GM12874 (cell line): ENCODE measurements around the gene PRDM16.

Experiments used
- TF ChIP-seq, protein P1 (sequence below): IDR thresholded peaks from 2 replicates; pipeline ENCODE4 v1.5.1; 2011; ENCODE audit warnings: low read depth, mild to moderate bottlenecking, control low read depth, low read length, moderate library complexity; ENCODE audit not compliant: insufficient read depth

Gene PRDM16

DNA sequence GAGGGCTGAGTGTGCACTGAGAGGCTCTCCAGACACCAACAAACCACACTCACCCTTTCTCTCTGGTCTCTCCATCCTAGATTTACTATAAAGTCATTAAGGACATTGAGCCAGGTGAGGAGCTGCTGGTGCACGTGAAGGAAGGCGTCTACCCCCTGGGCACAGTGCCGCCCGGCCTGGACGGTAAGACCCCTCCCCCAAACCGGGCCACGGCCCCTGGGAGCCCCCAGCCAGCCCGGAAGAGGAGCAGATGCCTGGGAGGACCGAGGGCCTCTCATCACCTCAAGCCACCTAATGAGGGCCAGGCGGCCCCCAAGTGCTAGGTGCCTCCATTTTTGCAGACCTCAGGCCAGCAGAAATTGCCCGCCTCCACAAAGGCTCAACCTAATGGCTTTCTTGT lies 327.4 kb downstream of the PRDM16 start:
- TF ChIP-seq, protein P1, sequence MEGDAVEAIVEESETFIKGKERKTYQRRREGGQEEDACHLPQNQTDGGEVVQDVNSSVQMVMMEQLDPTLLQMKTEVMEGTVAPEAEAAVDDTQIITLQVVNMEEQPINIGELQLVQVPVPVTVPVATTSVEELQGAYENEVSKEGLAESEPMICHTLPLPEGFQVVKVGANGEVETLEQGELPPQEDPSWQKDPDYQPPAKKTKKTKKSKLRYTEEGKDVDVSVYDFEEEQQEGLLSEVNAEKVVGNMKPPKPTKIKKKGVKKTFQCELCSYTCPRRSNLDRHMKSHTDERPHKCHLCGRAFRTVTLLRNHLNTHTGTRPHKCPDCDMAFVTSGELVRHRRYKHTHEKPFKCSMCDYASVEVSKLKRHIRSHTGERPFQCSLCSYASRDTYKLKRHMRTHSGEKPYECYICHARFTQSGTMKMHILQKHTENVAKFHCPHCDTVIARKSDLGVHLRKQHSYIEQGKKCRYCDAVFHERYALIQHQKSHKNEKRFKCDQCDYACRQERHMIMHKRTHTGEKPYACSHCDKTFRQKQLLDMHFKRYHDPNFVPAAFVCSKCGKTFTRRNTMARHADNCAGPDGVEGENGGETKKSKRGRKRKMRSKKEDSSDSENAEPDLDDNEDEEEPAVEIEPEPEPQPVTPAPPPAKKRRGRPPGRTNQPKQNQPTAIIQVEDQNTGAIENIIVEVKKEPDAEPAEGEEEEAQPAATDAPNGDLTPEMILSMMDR, result no peak

DNA sequence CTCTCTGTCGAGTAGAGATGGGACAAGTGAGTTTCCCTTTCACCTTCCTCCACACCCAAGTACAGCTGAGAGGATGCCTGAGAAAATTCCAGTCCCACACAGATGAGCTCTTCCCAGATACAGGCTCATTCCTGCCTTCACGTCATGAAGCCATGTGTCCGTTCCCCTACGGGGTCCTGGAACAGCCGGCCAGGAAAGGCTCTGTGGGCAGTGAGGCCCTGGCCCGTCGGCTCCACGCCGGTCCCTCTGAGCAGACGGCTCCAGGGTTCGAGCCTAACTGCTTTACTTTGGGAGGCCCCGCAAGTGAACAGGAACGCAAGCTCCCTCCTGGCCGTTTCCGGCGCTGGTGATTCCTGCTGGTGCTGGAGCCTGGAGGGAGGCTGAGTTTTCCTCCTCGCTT lies 328.3 kb downstream of the PRDM16 start:
- TF ChIP-seq, protein P1, result no peak

DNA sequence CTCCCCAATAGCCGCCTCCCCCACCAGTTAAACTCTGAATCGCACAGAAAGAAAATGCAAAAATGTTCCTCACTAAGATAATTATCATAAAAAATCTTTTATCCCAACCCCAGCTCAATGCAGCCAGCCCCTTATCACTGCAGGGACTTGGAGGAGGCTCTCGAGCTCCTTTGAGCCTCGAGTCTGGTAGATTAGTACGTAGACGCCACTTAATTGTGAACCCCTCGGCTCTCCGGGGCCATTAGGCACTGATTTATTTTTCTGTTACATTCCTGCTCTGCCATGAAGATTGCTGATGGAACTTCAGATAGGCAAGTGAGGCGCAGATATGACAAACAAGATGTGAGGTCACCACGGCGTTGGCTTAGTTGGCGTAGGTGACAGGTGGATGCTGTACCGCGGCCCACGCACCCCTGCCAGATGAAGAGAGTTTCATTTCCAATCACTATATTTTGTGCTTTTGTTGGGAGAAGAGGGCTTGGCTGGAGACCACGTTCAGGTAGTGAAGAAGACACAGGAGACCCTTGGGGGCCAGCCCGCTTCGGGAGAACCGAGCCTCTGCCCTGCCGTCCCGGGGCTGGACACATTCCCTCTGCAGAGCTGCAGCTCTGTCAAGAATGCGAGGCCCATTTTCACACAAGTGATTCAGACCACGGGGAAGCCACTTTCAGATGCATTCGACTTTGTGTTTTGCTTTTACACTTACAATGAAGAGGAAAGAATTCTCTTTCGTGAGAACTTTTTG lies 329.6 kb downstream of the PRDM16 start:
- TF ChIP-seq, protein P1, result no peak

DNA sequence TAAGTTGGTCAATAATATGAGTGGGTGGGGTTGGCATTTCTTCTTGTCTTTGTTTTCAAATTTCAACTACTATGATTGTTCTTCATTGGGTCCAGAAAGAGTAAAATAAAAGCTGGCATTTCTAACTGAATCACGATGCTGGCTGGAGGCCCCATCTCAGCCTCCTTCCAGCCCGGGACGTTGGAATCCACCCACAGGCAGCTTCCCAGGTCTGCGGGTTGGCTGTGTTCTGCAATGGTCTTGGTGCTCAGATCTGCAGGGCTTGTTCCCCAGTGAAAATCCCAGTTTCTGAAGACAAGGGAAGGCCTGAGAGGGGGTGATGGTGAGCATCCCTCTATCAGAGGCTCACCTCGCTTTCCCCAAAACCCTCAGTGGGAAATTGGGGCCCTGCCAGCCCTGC lies 330.7 kb downstream of the PRDM16 start:
- TF ChIP-seq, protein P1, result no peak

DNA sequence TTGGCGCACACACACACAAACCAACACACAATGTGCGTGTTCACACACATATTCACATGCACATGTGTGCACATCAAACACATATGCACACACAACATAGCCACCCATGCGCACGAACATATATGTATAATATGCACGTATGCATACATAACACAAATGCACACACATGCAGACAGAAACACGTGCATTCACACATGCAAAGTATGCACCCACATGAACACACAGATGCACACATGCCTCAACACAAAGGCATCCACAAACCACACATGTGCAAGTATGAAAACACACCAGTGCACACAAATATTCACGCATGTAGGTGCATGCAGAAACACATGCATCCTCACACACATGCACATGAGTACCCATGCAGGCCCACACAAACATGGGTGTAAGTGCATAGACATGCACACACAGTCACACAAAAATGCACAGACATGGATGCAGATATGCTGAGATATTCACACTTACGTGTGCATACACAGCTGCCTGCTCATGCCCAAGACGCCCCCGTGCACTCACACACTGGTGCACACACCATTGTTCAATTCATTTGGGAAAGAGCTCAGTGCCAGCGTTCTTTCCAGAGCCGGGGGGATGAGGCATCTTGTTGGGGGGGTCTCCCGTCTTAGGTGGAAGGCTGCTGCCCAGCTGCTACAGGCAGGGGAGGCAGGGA lies 332.7 kb downstream of the PRDM16 start:
- TF ChIP-seq, protein P1, result no peak

DNA sequence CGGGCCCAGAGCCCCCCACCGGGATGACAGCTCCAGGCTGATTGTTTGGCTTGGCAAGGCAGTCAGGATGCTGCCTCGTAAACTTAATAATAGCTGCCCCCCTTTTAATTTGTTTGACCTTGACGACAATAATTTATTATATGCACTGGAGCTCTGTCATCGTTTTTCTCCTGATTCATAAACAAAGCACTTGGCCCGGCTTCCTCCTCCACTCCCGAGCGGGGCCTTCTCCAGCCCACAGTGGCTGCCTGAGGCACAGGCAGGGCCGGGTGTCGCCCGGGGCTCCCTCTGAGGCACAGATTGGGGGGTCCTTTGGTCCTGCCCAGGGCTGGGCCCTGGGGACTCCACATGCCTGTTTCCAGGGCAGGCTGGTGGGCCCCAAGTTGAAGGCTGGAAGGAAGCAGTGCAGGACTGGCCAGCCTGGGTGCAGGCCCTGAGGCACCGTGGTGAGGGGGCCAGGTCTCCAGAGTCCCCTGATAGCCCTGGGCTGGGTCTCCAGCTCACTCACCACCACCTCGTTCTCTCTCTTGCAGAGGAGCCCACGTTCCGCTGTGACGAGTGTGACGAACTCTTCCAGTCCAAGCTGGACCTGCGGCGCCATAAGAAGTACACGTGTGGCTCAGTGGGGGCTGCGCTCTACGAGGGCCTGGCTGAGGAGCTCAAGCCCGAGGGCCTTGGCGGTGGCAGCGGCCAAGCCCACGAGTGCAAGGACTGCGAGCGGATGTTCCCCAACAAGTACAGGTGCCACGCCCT lies 333.4 kb downstream of the PRDM16 start:
- TF ChIP-seq, protein P1, result no peak

DNA sequence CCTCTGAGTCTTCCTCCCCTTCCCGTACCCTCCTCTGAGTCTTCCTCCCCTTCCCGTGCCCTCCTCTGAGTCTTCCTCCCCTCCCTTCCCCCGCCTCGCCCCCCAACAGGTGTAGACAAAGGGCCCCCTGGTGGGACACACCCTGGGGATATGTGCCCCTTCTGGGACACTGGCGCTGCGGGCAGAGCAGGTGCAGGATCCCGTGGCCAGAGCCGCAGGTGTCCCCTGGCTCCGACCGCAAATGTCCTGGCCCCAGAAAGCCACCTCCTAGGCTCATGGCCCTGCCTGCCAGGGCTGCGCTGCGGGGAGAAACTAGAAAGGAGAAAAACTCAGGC lies 334.0 kb downstream of the PRDM16 start:
- TF ChIP-seq, protein P1, result no peak
